IMR-90 (cell line): ENCODE measurements around the gene FAM76A. TPM values are rescaled to one million over a fixed set of nuclear protein-coding genes. Genes with fewer than 3 reads are reported as not detected.

ENCODE experiments used
- ATAC-seq: fragments of 200-7000 bp; cut with Tn5 transposase; 2 replicates; pipeline ENCODE4 v1.9.1; 2020; ENCODE audit warnings: low read depth, mild to moderate bottlenecking, moderate library complexity
- BruUV-seq: library from RNA; stranded (reverse); fragments of 400-500 nt; replicated peaks from 2 replicates; lab custom pipeline; 2021; lab: Mats Ljungman, UMichigan
- CTCF ChIA-PET: fragments of 300-600 bp; formaldehyde crosslinking; extraction: SDS; loops from one replicate; lab custom pipeline; 2021; ENCODE audit warnings: antibody characterized with exemption; lab: Yijun Ruan, JAX
- POLR2A ChIA-PET: fragments of 300-600 bp; sonication (Branson Sonifier 250); formaldehyde crosslinking; loops from one replicate; lab custom pipeline; 2022; ENCODE audit warnings: antibody characterized with exemption; ENCODE audit not compliant: unreplicated experiment; lab: Charles Lee
- DNase-seq: peaks from one replicate; pipeline ENCODE4 v3.0.0; 2013
- H2AFZ ChIP-seq: replicated peaks from 2 replicates; pipeline ENCODE3; 2013; ENCODE audit warnings: low read length, mild to moderate bottlenecking; ENCODE audit not compliant: poor library complexity
- H2AK5ac ChIP-seq: 2 replicates; pipeline ENCODE4 v1.6.1; 2013; ENCODE audit warnings: low read depth, low read length, inconsistent platforms
- H2AK9ac ChIP-seq: replicated peaks from 2 replicates; pipeline ENCODE3; 2013; ENCODE audit warnings: mild to moderate bottlenecking, low read depth, low read length, moderate library complexity; ENCODE audit not compliant: poor library complexity
- H2BK120ac ChIP-seq: 2 replicates; pipeline ENCODE4 v1.6.1; 2013; ENCODE audit warnings: low read depth, low read length, inconsistent platforms
- H2BK15ac ChIP-seq: 3 replicates; pipeline ENCODE4 v1.6.1; 2013; ENCODE audit warnings: low read depth, low read length, inconsistent platforms
- H2BK20ac ChIP-seq: 2 replicates; pipeline ENCODE4 v1.6.1; 2013; ENCODE audit warnings: low read depth, mild to moderate bottlenecking, inconsistent platforms, low read length, moderate library complexity
- H2BK5ac ChIP-seq: 2 replicates; pipeline ENCODE4 v1.6.1; 2013; ENCODE audit warnings: mild to moderate bottlenecking, low read depth, low read length, inconsistent platforms; ENCODE audit not compliant: poor library complexity, severe bottlenecking
- H3K14ac ChIP-seq: replicated peaks from 2 replicates; pipeline ENCODE4 v1.6.1; 2013; ENCODE audit warnings: low read depth, low read length, inconsistent platforms
- H3K18ac ChIP-seq: 2 replicates; pipeline ENCODE4 v1.6.1; 2013; ENCODE audit warnings: low read depth, low read length, control low read depth
- H3K23ac ChIP-seq: 2 replicates; pipeline ENCODE4 v1.6.1; 2013; ENCODE audit warnings: low read depth, low read length, inconsistent platforms
- H3K27ac ChIP-seq: 2 replicates; pipeline ENCODE4 v1.5.1; 2013; ENCODE audit warnings: mild to moderate bottlenecking, control low read depth, low read length; ENCODE audit not compliant: insufficient read depth
- H3K27me3 ChIP-seq: 2 replicates; pipeline ENCODE4 v1.6.1; 2013; ENCODE audit warnings: low read length; ENCODE audit not compliant: control insufficient read depth, insufficient read depth
- H3K36me3 ChIP-seq: 2 replicates; pipeline ENCODE4 v1.6.1; 2013; ENCODE audit warnings: low read length, mixed read lengths; ENCODE audit not compliant: control insufficient read depth, insufficient read depth
- H3K4ac ChIP-seq: 2 replicates; pipeline ENCODE4 v1.6.1; 2013; ENCODE audit warnings: low read depth, low read length, inconsistent platforms
- H3K4me1 ChIP-seq: 2 replicates; pipeline ENCODE4 v1.6.1; 2013; ENCODE audit warnings: low read length, mixed read lengths; ENCODE audit not compliant: control insufficient read depth, insufficient read depth
- H3K4me2 ChIP-seq: 2 replicates; pipeline ENCODE4 v1.6.1; 2013; ENCODE audit warnings: low read depth, mild to moderate bottlenecking, control low read depth, low read length, moderate library complexity
- H3K4me3 ChIP-seq: 2 replicates; pipeline ENCODE4 v1.5.1; 2013; ENCODE audit warnings: low read depth, mild to moderate bottlenecking, control low read depth, low read length, moderate library complexity; ENCODE audit not compliant: insufficient read depth
- H3K56ac ChIP-seq: 2 replicates; pipeline ENCODE4 v1.6.1; 2013; ENCODE audit warnings: low read length, inconsistent platforms; ENCODE audit not compliant: insufficient read depth; ENCODE audit errors: extremely low read depth
- H3K79me1 ChIP-seq, 2 experiments: 2 replicates each; pipeline ENCODE4 v1.6.1; 2013; ENCODE audit warnings: low read length in 2 of 2, inconsistent platforms in 1 of 2, low read depth in 1 of 2
- H3K9ac ChIP-seq: 2 replicates; pipeline ENCODE4 v1.6.1; 2013; ENCODE audit warnings: low read depth, low read length, control low read depth
- H3K9me1 ChIP-seq: 2 replicates; pipeline ENCODE4 v1.6.1; 2013; ENCODE audit warnings: low read length, inconsistent platforms; ENCODE audit not compliant: insufficient read depth
- H3K9me3 ChIP-seq: 2 replicates; pipeline ENCODE4 v1.6.1; 2013; ENCODE audit warnings: low read length; ENCODE audit not compliant: control insufficient read depth, insufficient read depth
- H4K20me1 ChIP-seq: 2 replicates; pipeline ENCODE4 v1.6.1; 2013; ENCODE audit warnings: low read length, inconsistent platforms; ENCODE audit not compliant: insufficient read depth
- H4K5ac ChIP-seq: 2 replicates; pipeline ENCODE4 v1.6.1; 2013; ENCODE audit warnings: mild to moderate bottlenecking, low read depth, low read length, control low read depth
- H4K8ac ChIP-seq, 2 experiments: 2 replicates each; pipeline ENCODE4 v1.6.1; 2013; ENCODE audit warnings: low read depth in 2 of 2, low read length in 2 of 2, control low read depth in 1 of 2, inconsistent platforms in 1 of 2
- H4K91ac ChIP-seq: 2 replicates; pipeline ENCODE4 v1.6.1; 2013; ENCODE audit warnings: low read depth, low read length, inconsistent platforms; ENCODE audit not compliant: insufficient read depth
- CEBPB ChIP-seq: IDR thresholded peaks from 2 replicates; pipeline ENCODE4 v1.6.1; 2012; ENCODE audit warnings: low read depth, low read length, improper control_type of control experiment
- ELK1 ChIP-seq: fragments of 150-350 bp; IDR thresholded peaks from 2 replicates; pipeline ENCODE4 v1.6.1; 2016; ENCODE audit warnings: low read depth, mild to moderate bottlenecking, low read length, moderate library complexity, borderline replicate concordance
- FOS ChIP-seq: fragments of 150-350 bp; IDR thresholded peaks from 2 replicates; pipeline ENCODE4 v1.6.1; 2016; ENCODE audit warnings: low read depth, low read length
- MAFK ChIP-seq: IDR thresholded peaks from 2 replicates; pipeline ENCODE4 v1.6.1; 2012; ENCODE audit warnings: low read depth, low read length, improper control_type of control experiment
- MAZ ChIP-seq: IDR thresholded peaks from 2 replicates; pipeline ENCODE4 v1.6.1; 2012; ENCODE audit warnings: low read depth, mild to moderate bottlenecking, low read length, improper control_type of control experiment, moderate library complexity, borderline replicate concordance
- NFE2L2 ChIP-seq: fragments of 150-350 bp; IDR thresholded peaks from 2 replicates; pipeline ENCODE4 v1.6.1; 2016; ENCODE audit warnings: low read depth, mild to moderate bottlenecking, low read length
- RAD21 ChIP-seq: IDR thresholded peaks from 2 replicates; pipeline ENCODE4 v1.6.1; 2012; ENCODE audit warnings: low read length, improper control_type of control experiment
- RCOR1 ChIP-seq: IDR thresholded peaks from 2 replicates; pipeline ENCODE4 v1.6.1; 2012; ENCODE audit warnings: mild to moderate bottlenecking, low read length, improper control_type of control experiment; ENCODE audit not compliant: insufficient replicate concordance
- RFX5 ChIP-seq: IDR thresholded peaks from 2 replicates; pipeline ENCODE4 v1.8.0; 2012; ENCODE audit warnings: low read depth, mild to moderate bottlenecking, low read length, moderate library complexity
- SMC3 ChIP-seq: fragments of 150-350 bp; IDR thresholded peaks from 2 replicates; pipeline ENCODE4 v1.6.1; 2016; ENCODE audit warnings: low read depth, mild to moderate bottlenecking, antibody characterized with exemption, low read length, moderate library complexity
- WGBS, 2 experiments: methylation state at CpG; one replicate each; pipeline versions ENCODE4 v1.1.5 to v1.1.7; 2013; ENCODE audit warnings: missing lambda C conversion rate in 2 of 2; ENCODE audit not compliant: insufficient read length in 1 of 2; ENCODE audit errors: extremely low coverage in 2 of 2; 5-methylcytosine and 5-hydroxymethylcytosine counted together
- dilution Hi-C: fragments of 300-500 bp; cut with HindIII; formaldehyde crosslinking; loops from one replicate; pipeline ENCODE4 v1.14.3; 2018; ENCODE audit warnings: low sequenced_read_pairs; ENCODE audit not compliant: unreplicated experiment
- in situ Hi-C: fragments of 300-500 bp; cut with MboI; formaldehyde crosslinking; loops from 3 replicates; pipeline ENCODE4 v1.14.3; 2019; ENCODE audit warnings: low sequenced_read_pairs, inconsistent platforms, mixed read lengths
- intact Hi-C: fragments of 100-400 bp; cut with micrococcal nuclease; formaldehyde crosslinking; loops from 2 replicates; pipeline ENCODE4 v1.10.0; 2022
- polyA plus RNA-seq, 3 experiments: library from polyadenylated mRNA; depleted of rRNA; stranded (reverse); fragments of >200 nt; gene quantifications; 2 replicates each; pipeline ENCODE4 v1.2.3, GENCODE V29; 2012; ENCODE audit warnings: low replicate concordance in 1 of 3
- total RNA-seq: library from RNA; depleted of rRNA; stranded (reverse); fragments of >200 nt; gene quantifications from 2 replicates; pipeline ENCODE4 v1.2.3, GENCODE V29; 2012
- TF ChIP-seq, protein P1 (sequence below): fragments of 150-350 bp; IDR thresholded peaks from 2 replicates; pipeline ENCODE4 v1.6.1; 2017; ENCODE audit warnings: mild to moderate bottlenecking, antibody characterized with exemption, low read length, low read depth

The FAM76A gene
- total and polyA plus RNA-seq, 2 of the 4 experiments (the other 2 are of a cell fraction) = 2.3 to 10.0 TPM

- Histone ChIP-seq H3K9me1 (0 out of 2 replicates have a peak, but pooled peaks cover 3% of the 10 kb centered on the region), H3K18ac (no peak overlapping the region), H2BK15ac (no peak overlapping the region), H3K79me1 (peaks cover 0 to 4% of the 10 kb centered on the region in 2 experiments; a peak in 1 of 4 replicates), H3K9me3 (no peaks in the 10 kb centered on the region), H3K4me1 (peaks cover 10% of the 10 kb centered on the region), H3K9ac (no peak overlapping the region), H2AFZ (no peak overlapping the region), H4K91ac (no peak overlapping the region), H3K27me3 (no peaks in the 10 kb centered on the region), H4K5ac (no peak overlapping the region), H2BK120ac (no peak overlapping the region), H2BK20ac (no peak overlapping the region), H3K4me2 (peak overlapping the region; percentile 9; the same call in 1 of the 2 replicates), H2BK5ac (no peak overlapping the region), H4K8ac (no peak overlapping the region), H2AK5ac (no peak overlapping the region), H4K20me1 (no peaks in the 10 kb centered on the region), H3K36me3 (peaks cover 18% of the 10 kb centered on the region), H3K14ac (no peak overlapping the region), H3K4me3 (no peak overlapping the region), H3K56ac (no peak overlapping the region), H3K27ac (0 out of 2 replicates have a peak overlapping the region, but pooled peaks have one; percentile 50), H3K23ac (no peak overlapping the region), H2AK9ac (no peak overlapping the region), H3K4ac (no peak overlapping the region)
- CTCF ChIA-PET = interaction anchor here (0.5 to 1.0 kb wide), 2 partner anchors 55 to 83 kb away, joined by 3 to 4 read pairs; no protein-coding TSS in a partner anchor
- no peak for TF ChIP-seq ELK1
- TF ChIP-seq NFE2L2 = no peak
- no peak for TF ChIP-seq SMC3
- TF ChIP-seq CEBPB = no peak
- TF ChIP-seq MAFK = no peak
- TF ChIP-seq, protein P1, sequence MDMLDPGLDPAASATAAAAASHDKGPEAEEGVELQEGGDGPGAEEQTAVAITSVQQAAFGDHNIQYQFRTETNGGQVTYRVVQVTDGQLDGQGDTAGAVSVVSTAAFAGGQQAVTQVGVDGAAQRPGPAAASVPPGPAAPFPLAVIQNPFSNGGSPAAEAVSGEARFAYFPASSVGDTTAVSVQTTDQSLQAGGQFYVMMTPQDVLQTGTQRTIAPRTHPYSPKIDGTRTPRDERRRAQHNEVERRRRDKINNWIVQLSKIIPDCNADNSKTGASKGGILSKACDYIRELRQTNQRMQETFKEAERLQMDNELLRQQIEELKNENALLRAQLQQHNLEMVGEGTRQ = no peak
- TF ChIP-seq FOS = no peak
- TF ChIP-seq MAZ = no peak
- no peak for TF ChIP-seq RCOR1
- TF ChIP-seq RAD21 = no peak
- TF ChIP-seq RFX5 = no peak
- no CpG with 5 or more reads among the region's 3 CpGs for WGBS, 2 experiments
- intact Hi-C loops (loop anchor here (1.0 kb wide), 1 partner anchor 20 kb away; no protein-coding TSS in a partner anchor), in situ Hi-C loops (no loop called here), dilution Hi-C loops (no loop called here)
- POLR2A ChIA-PET = no interaction called here
- DNase-seq (peak; percentile 43), ATAC-seq (peak; percentile 53)
- BruUV-seq = no TSS peak
Measured at GRCh38 chr1:27752360-27752759, 26.6 kb downstream of the FAM76A start.
